Measurements from ENCODE around the gene TTC33. TPM values are rescaled to one million over a fixed set of nuclear protein-coding genes. Genes with fewer than 3 reads are reported as not detected.

TTC33 gene
- total RNA-seq, 4 donors from 2014 or later = 11.7 to 22.0 (median 17.7) TPM

GRCh38 chr5:40571729-40572128, 184.0 kb downstream of the TTC33 start:
- TF ChIP-seq CTCF (IDR thresholded peaks at IDR 0.05; ENCODE audit: low read depth) = no peak

GRCh38 chr5:40570408-40571129, 185.2 kb downstream of the TTC33 start:
- no peak for TF ChIP-seq CTCF (IDR thresholded peaks at IDR 0.05; ENCODE audit: low read depth)

- TF ChIP-seq CTCF (IDR thresholded peaks at IDR 0.05; ENCODE audit: low read depth) = no peak
Observed at GRCh38 chr5:40569546-40570270, 186.1 kb downstream of the TTC33 start.

GRCh38 chr5:40568548-40568947, 187.2 kb downstream of the TTC33 start:
- TF ChIP-seq CTCF (IDR thresholded peaks at IDR 0.05; ENCODE audit: low read depth) = no peak

- no peak for TF ChIP-seq CTCF (IDR thresholded peaks at IDR 0.05; ENCODE audit: low read depth)
Observed at GRCh38 chr5:40560474-40561110, 195.2 kb downstream of the TTC33 start.

GRCh38 chr5:40559306-40559705, 196.5 kb downstream of the TTC33 start:
- no peak for TF ChIP-seq CTCF (IDR thresholded peaks at IDR 0.05; ENCODE audit: low read depth)

GRCh38 chr5:40557501-40557900, 198.3 kb downstream of the TTC33 start:
- no peak for TF ChIP-seq CTCF (IDR thresholded peaks at IDR 0.05; ENCODE audit: low read depth)

Measured in subcutaneous adipose tissue (tissue), 4 donors.